Measurements from ENCODE around the gene DHX34.

DNA sequence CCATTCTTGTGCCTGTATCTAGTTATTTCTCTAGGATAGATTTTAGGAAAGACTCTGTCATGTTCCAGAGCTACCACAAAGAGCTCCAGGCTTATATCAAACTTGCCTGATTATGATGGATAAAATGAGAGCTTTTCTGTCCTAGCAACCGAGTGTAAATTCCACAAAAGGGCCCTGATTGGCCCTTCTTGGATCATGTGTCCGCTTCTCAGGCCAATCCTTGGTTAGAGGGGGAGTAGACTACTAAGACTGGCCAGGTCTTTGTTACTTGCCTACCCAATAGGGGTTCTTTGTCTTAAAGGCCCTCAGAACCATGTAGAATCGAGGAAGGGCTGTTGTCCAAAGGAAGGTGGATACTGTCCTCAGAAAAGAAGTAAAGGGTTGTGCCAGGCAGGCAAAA is 2.4 kb downstream of the DHX34 start:
- TF ChIP-seq CTCF (IDR thresholded peaks at IDR 0.05): no peak
- TF ChIP-seq POLR2A (IDR thresholded peaks at IDR 0.05): no peak

Measured in upper lobe of left lung (tissue), 4 donors.